Aorta (tissue), 5 donors: Measurements from ENCODE around the gene JPT2. TPM values are rescaled to one million over a fixed set of nuclear protein-coding genes. Genes with fewer than 3 reads are reported as not detected.

Experiments used
- ATAC-seq: fragments of 200-7000 bp; cut with Tn5 transposase; one replicate; pipeline ENCODE4 v1.9.1; 2022; ENCODE audit warnings: moderate library complexity; ENCODE audit not compliant: low FRiP score
- DNase-seq, 2 donors: peaks; one replicate each; pipeline ENCODE4 v3.0.0-alpha.2; 2020
- H3K27ac ChIP-seq, 2 donors: one replicate each; pipeline ENCODE4 v1.5.1; 2013; ENCODE audit warnings: low read length in 2 of 2, mild to moderate bottlenecking in 2 of 2, moderate library complexity in 2 of 2, control low read depth in 1 of 2, inconsistent platforms in 1 of 2, low read depth in 1 of 2
- H3K27me3 ChIP-seq, 2 donors: one replicate each; pipeline ENCODE4 v1.6.1; 2013; ENCODE audit warnings: control low read depth in 1 of 2, low read length in 1 of 2, mild to moderate bottlenecking in 1 of 2, moderate library complexity in 1 of 2; ENCODE audit not compliant: insufficient read depth in 2 of 2, control insufficient read depth in 1 of 2
- H3K36me3 ChIP-seq, 2 donors: one replicate each; pipeline ENCODE4 v1.6.1; 2013; ENCODE audit warnings: control low read depth in 1 of 2, low read length in 1 of 2, mild to moderate bottlenecking in 1 of 2; ENCODE audit not compliant: insufficient read depth in 2 of 2, control insufficient read depth in 1 of 2
- H3K4me1 ChIP-seq, 2 donors: one replicate each; pipeline ENCODE4 v1.6.1; 2013; ENCODE audit warnings: low read length in 2 of 2, control low read depth in 1 of 2, mild to moderate bottlenecking in 1 of 2, moderate library complexity in 1 of 2; ENCODE audit not compliant: insufficient read depth in 2 of 2, control insufficient read depth in 1 of 2
- H3K4me3 ChIP-seq, 2 donors: one replicate each; pipeline ENCODE4 v1.5.1; 2013; ENCODE audit warnings: low read length in 2 of 2, control low read depth in 1 of 2, mild to moderate bottlenecking in 1 of 2
- H3K9me3 ChIP-seq: one replicate; pipeline ENCODE4 v1.6.1; 2013; ENCODE audit warnings: mild to moderate bottlenecking, low read length; ENCODE audit not compliant: control insufficient read depth
- WGBS, 2 donors: extraction: QIAGEN DNeasy Blood & Tissue Kit; methylation state at CpG; one replicate each; pipeline ENCODE4 v1.1.7; 2013; 5-methylcytosine and 5-hydroxymethylcytosine counted together
- intact Hi-C, 2 donors: fragments of 100-400 bp; cut with DNase I; formaldehyde crosslinking; loops; one replicate each; pipeline versions ENCODE4 v1.14.2 to v1.15.0; 2022
- polyA plus RNA-seq, 2 donors: library from polyadenylated mRNA; stranded (reverse); fragments of 200-250 nt; gene quantifications; one replicate each; pipeline ENCODE4 v1.2.3, GENCODE V29; 2013
- total RNA-seq, 2 donors: library from RNA; stranded (reverse); fragmentation: NEBNext Ultra II Directional; extraction: Animal tissue kit (Norgen Biotek cat#: 25700); gene quantifications; one replicate each; pipeline ENCODE4 v1.2.1, GENCODE V29; 2021
- donor health status: healthy with polysubstance abuse.
- donor health status: Bipolar disorder and iron deficiency.
- donor health status: DM: no; HTN: no; CAD: no.
- donor health status: DM: no; HTN: no; CAD: no.
- donor health status: DM: yes; HTN: yes; CAD: no.

The JPT2 gene
- total and polyA plus RNA-seq, 4 donors, result 14.2 to 30.8 (median 22.0) TPM

DNA sequence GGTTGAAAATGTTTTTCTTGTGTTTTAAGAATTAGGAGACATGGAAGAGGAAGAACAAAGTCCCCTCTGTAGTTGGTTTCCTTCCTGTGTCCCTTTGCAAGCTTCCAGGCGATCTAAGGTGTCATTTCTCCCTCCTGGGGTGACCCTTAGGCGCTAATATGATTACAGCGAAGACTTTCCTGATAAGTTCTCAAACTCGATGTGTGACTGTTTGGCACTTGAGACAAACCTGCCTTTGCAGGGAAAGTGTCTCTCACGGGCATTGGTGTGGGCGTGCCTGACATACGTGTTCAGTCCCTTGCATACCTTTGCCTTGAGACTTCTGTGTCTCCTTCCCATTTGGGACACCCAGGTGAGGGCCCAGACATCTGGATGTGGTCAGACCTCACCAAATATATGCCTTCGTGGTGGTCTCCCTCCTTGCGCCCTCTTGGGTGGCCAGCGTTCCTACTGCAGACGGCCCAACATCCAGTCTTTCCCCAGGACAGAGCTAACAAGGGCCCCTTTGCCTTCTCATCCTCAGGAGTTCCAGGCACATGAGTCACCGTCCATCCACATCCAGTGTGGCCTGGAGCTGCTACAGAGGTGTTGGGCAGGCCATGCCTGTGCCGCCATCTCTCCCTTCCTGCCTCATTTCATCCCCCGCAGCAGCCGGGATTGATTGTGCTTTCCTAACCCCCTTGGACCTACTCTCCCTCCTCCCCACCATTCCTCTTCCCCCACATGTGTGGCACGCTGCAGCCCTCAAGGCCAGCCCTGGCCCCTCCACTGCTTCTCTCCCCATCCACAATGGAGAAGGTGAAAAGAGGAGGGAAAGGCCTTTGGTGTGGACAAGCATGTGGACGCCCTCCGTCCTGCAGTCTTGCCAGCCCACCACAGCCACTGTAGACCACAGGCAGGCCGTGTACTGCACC lies 3.1 kb upstream of the JPT2 start:
- 88 to 90% methylated on average over 19 of the region's 19 CpGs for WGBS, 2 donors
- Histone ChIP-seq H3K9me3 (no peaks in the 10 kb centered on the region), H3K4me1 (no peaks in the 10 kb centered on the region), H3K27ac (no peak overlapping the region), H3K27me3 (no peaks in the 10 kb centered on the region), H3K4me3 (no peak overlapping the region), H3K36me3 (peaks cover 0 to 7% of the 10 kb centered on the region in 2 donors)
- intact Hi-C loops, result loop anchor here in 1 of 2 donors (10.0 kb wide), 1 partner anchor 60 kb away; the partner anchor contains the start of genes CRAMP1 and IFT140
- no peak for ATAC-seq
- DNase-seq, result no peak

DNA sequence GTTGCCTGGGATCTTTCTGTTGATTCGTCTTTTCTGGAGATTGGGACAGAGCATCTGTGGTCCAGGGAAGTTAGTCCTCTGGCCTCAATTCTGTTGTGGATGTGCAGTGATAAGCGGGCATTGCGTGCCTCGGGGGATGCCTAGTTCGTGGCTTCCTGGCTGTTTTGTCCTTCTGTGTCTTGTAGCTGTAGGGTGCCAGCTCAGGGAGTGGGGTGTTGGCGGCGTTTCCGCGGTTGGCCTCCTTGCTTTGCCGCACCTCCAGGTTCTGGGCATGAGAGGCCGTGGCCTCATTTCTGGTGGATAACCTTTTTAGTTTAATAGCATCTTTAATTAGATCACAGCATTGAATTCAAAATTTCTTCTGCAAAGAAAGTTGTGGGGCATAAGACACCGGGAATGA lies 1.4 kb upstream of the JPT2 start:
- peaks cover 0 to 4% of the 10 kb centered on the region in 2 donors for H3K36me3 ChIP-seq
- WGBS, 2 donors, result 93 to 95% methylated on average over 12 of the region's 12 CpGs
- H3K4me1 ChIP-seq, result no peaks in the 10 kb centered on the region
- DNase-seq, result no peak
- H3K27ac ChIP-seq, result no peak overlapping the region
- intact Hi-C loops, result loop anchor here in 1 of 2 donors (10.0 kb wide), 1 partner anchor 62 kb away; the partner anchor contains the start of genes CRAMP1 and IFT140
- no peak overlapping the region for H3K4me3 ChIP-seq
- ATAC-seq, result no peak
- no peaks in the 10 kb centered on the region for H3K9me3 ChIP-seq
- H3K27me3 ChIP-seq, result no peaks in the 10 kb centered on the region

DNA sequence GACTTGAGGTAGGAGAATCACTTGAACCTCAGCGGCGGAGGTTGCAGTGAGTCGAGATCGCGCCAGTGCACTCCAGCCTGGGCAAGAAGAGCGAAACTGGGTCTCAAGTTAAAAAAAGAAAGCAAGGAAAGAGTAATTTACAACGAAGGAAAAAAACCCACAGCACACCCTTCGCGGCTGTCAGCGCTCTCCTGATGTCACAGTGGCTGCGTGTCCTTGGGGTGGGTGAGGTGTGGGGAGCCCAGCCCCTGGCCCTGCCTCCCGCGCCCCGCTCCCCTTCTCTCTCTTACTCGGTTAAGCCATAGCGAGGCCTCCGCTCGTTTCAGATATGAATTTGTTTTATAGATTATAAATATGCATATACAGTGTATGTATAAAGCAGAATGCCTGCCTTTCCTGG lies 740 bp upstream of the JPT2 start:
- Histone ChIP-seq H3K27me3 (no peaks in the 10 kb centered on the region), H3K9me3 (no peaks in the 10 kb centered on the region), H3K27ac (no peak overlapping the region), H3K4me3 (no peak overlapping the region), H3K4me1 (no peaks in the 10 kb centered on the region), H3K36me3 (peaks cover 0 to 4% of the 10 kb centered on the region in 2 donors)
- no peak for DNase-seq
- ATAC-seq, result no peak
- intact Hi-C loops, result loop anchor here in 1 of 2 donors (10.0 kb wide), 1 partner anchor 63 kb away; the partner anchor contains the start of genes CRAMP1 and IFT140
- WGBS, 2 donors, result 90 to 93% methylated on average over 18 of the region's 18 CpGs

DNA sequence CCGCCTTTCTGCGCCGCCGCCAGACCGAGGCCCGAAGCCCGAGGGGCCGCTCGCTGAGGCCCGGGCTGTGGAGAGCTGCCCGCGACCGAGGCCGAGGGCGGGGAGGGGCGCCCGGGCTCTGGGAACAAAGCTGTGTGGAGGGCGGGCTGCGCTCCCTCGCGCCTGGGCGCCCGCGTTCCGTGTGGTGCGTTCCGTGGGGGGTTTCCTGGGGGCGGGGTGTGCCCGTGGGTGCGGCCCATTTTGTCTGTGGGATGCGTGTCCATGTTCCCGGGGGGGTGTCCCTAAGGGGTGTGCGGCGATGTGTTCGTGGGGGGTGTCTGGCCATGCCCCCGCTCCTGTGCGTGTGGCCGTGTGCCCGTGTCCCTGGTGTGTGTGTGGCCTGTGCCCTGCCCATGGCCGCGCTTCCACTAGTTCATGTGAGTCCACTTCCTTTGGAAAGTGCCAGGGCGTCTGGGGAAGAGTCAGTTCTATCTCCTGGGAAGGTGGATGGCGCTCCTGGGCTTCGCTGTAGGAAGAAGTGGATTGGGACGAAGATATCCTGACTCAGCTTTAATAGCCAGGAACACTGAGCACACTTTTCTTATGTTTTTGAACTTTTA lies 520 bp downstream of the JPT2 start:
- intact Hi-C loops, result loop anchor here in 1 of 2 donors (10.0 kb wide), 1 partner anchor 64 kb away; the partner anchor contains the start of genes CRAMP1 and IFT140
- 1% methylated on average over 45 of the region's 45 CpGs for WGBS, 2 donors
- no peak overlapping the region for H3K27ac ChIP-seq
- no peaks in the 10 kb centered on the region for H3K27me3 ChIP-seq
- H3K4me3 ChIP-seq, result peak overlapping the region; percentile 64 to 67
- peak in 1 of 2 donors; percentile 84 for DNase-seq
- no peaks in the 10 kb centered on the region for H3K9me3 ChIP-seq
- peak; percentile 37 for ATAC-seq
- H3K4me1 ChIP-seq, result no peaks in the 10 kb centered on the region
- peaks cover 0 to 4% of the 10 kb centered on the region in 2 donors for H3K36me3 ChIP-seq

DNA sequence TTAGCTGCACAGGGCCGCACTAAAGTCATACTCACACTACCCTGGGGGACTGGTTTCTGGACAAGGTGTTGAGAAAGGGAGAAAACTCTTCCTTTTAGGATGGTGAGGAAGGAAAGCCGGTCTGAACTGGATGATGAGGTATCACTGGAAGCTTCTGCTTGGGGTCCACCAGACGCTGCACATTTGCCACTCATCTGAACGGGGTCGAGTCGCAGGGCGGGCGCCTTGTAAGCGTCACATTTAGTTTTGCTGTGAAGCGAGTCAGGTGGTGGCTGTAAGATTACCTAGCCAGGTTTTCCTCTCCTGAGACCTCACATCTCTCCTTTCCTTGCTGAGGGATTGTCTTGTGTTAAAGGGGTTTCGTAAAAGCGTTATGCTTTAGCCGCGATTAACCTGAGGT lies 2.3 kb downstream of the JPT2 start:
- Histone ChIP-seq H3K4me1 (no peaks in the 10 kb centered on the region), H3K4me3 (no peak overlapping the region), H3K27ac (no peak overlapping the region), H3K9me3 (no peaks in the 10 kb centered on the region), H3K27me3 (no peaks in the 10 kb centered on the region), H3K36me3 (no peaks in the 10 kb centered on the region)
- no peak for DNase-seq
- WGBS, 2 donors, result 93% methylated on average over 14 of the region's 14 CpGs
- no peak for ATAC-seq
- intact Hi-C loops, result no loop called here

DNA sequence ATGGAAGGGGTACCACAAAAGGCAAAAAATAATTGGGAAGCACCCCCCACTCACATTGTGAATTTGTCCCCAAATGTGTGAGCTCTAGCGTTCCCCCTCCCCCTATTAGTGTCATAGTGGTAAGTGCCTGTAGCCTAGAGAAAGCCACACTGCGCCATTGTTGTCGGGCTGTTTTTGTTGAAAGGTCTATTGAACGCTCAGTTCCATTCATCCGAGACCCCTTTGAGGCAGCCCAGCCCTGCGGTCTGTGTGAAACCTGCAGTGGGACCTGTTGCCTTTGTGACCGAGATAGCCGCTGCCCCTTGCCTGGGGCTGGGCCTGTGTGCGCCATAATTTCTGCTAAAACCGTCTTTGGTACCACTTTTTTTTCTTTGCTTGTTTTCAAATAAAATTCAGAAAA lies 3.0 kb downstream of the JPT2 start:
- no peaks in the 10 kb centered on the region for H3K27me3 ChIP-seq
- ATAC-seq (no peak), DNase-seq (no peak)
- no peak overlapping the region for H3K4me3 ChIP-seq
- intact Hi-C loops, result no loop called here
- no peaks in the 10 kb centered on the region for H3K4me1 ChIP-seq
- H3K27ac ChIP-seq, result no peak overlapping the region
- no peaks in the 10 kb centered on the region for H3K36me3 ChIP-seq
- WGBS, 2 donors, result 94% methylated on average over 10 of the region's 10 CpGs
- no peaks in the 10 kb centered on the region for H3K9me3 ChIP-seq

DNA sequence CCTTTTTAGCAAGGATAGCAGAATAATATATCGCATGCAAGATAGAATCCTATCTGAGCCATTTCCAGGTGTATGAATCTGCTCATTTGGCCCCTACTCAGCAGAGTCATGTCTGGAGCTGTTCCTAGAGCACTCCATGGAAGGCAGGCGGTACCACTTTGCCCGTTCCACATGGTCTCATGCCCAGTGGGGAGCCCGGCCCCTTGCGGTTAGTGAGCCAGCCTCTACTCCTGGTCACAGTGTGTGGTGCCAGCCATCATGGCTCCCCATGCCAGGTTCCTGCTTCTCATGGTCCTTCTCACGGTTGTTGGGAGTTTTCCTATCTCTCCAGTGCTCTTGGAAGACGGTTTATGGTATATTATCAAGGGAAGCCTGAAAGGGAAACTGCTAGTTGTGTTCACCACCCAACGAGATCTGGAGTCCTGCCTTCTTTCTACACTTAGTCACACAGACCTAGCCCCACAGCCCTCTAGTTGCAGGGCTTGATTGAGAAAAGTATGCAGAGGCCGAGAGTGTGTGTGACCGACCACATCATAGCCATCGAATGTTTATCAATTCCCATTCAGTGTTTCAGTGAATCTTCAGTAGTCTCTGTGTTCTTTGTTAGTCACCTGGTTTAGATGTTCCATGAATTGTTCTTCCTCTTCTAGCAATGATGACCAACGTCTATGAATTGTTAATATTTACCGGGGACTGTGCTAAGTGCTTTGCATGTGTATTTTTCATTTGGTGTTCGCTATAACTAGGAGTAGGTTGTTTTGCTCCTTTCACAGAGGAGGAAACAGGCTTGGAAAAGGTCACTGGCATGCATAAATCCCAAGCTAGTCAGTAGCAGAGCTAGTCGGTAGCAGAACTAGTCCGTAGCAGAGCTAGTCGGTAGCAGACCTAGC lies 9.6 kb downstream of the JPT2 start:
- DNase-seq (no peak), ATAC-seq (no peak)
- Histone ChIP-seq H3K4me3 (no peak overlapping the region), H3K36me3 (no peaks in the 10 kb centered on the region), H3K27me3 (no peaks in the 10 kb centered on the region), H3K9me3 (no peaks in the 10 kb centered on the region), H3K4me1 (no peaks in the 10 kb centered on the region), H3K27ac (peak overlapping the region in 1 of 2 donors; percentile 65)
- WGBS, 2 donors, result 83 to 84% methylated on average over 17 of the region's 17 CpGs
- intact Hi-C loops, result no loop called here

DNA sequence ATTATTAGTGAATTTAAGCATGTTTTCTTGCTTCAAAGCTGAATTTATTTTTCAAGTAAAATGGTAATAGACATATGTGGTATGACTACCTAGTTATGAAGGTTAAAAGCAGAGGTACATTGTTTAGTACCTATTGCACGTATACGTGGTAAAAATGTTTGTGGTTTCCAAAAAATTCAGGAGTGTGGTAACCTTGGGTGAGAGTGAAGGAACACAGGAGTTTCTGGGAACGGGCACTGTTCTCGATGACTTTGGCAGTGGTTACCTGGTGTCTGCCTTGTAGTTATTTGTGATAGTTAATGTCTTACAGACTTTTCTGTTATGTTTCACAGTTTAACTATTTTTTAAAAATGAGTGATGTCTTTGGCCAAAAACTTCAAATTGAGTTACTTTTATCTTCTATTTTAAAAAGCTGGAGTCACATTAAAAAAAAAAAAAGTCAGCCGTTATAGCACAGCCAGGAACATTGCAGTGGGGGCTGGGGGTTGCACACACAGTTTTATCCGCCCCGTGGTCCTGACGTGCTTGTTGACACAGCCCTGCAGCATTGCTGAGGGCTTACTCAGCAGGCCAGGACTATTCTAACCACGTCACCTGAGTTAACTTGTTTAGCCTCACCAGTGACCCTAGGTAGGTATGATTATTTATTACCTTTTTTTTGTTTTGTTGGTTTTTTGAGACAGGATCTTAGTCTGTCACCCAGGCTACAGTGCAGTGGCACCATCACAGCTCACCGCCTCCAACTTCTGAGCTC lies 10.9 kb downstream of the JPT2 start:
- ATAC-seq (no peak), DNase-seq (peak in 1 of 2 donors; percentile 63)
- H3K27ac ChIP-seq, result peak overlapping the region; percentile 59 to 78
- no peaks in the 10 kb centered on the region for H3K9me3 ChIP-seq
- no peak overlapping the region for H3K4me3 ChIP-seq
- intact Hi-C loops, result no loop called here
- H3K27me3 ChIP-seq, result no peaks in the 10 kb centered on the region
- H3K4me1 ChIP-seq, result no peaks in the 10 kb centered on the region
- H3K36me3 ChIP-seq, result no peaks in the 10 kb centered on the region
- WGBS, 2 donors, result 15 to 29% methylated on average over 10 of the region's 10 CpGs
